GM12865 (cell line): ENCODE data around the gene SEMA6A.
"Not testable (repeated sequence)": the region's sequence is repeated elsewhere in the genome, so short reads cannot be mapped to it uniquely, and the experiment has no call there.

ENCODE experiments used
- DNase-seq: peaks from one replicate; pipeline ENCODE4 v3.0.0; 2010; ENCODE audit warnings: low read depth
- H3K4me3 ChIP-seq: 2 replicates; pipeline ENCODE4 v1.5.1; 2011; ENCODE audit warnings: mild to moderate bottlenecking, low read depth, low read length, control low read depth
- TF ChIP-seq, protein P1 (sequence below): IDR thresholded peaks from 2 replicates; pipeline ENCODE4 v1.5.1; 2011; ENCODE audit warnings: low read length, control low read depth, low read depth, inconsistent platforms; ENCODE audit not compliant: insufficient read depth; ENCODE audit errors: missing control alignments

The SEMA6A gene

DNA sequence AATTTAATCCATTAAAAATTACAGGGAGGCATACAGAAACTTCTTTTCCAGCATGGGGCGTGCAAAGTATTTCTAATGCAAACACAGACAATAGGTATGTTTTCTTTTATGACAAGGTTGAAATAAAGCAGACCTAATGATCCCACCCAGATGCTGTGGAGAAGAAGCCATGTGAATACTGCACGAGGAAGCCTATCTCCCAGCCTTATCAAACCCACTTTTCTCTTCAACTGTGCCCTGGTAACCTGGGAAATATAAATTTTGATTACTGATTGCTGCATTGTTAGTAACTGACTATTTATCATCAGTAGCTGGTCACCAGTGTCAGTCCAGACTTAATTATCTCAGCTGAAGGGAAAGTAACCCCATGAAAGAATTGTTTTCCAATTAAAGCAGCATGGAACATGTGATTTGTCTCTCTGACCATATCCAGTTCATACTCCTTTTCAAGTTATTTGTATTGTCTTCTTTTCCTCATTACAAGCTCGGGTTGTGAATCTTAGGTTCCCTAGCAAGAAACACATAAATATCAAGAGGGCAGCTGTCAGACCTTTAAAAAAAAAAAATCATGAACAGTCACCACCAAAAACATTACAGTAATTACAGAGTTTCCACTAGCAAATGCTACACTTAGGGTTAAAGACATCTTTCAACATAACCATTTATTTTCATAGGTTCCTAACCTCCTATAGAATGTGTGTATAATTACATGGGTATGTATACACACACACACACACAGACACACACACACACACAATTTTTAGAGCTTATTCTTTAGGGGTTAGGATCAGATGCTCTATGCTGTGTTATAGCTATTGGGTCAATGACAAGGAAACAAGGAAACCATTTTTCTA lies 50.3 kb downstream of the SEMA6A start:
- TF ChIP-seq, protein P1, sequence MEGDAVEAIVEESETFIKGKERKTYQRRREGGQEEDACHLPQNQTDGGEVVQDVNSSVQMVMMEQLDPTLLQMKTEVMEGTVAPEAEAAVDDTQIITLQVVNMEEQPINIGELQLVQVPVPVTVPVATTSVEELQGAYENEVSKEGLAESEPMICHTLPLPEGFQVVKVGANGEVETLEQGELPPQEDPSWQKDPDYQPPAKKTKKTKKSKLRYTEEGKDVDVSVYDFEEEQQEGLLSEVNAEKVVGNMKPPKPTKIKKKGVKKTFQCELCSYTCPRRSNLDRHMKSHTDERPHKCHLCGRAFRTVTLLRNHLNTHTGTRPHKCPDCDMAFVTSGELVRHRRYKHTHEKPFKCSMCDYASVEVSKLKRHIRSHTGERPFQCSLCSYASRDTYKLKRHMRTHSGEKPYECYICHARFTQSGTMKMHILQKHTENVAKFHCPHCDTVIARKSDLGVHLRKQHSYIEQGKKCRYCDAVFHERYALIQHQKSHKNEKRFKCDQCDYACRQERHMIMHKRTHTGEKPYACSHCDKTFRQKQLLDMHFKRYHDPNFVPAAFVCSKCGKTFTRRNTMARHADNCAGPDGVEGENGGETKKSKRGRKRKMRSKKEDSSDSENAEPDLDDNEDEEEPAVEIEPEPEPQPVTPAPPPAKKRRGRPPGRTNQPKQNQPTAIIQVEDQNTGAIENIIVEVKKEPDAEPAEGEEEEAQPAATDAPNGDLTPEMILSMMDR = no peak
- no peak overlapping the region for H3K4me3 ChIP-seq
- DNase-seq = no peak

DNA sequence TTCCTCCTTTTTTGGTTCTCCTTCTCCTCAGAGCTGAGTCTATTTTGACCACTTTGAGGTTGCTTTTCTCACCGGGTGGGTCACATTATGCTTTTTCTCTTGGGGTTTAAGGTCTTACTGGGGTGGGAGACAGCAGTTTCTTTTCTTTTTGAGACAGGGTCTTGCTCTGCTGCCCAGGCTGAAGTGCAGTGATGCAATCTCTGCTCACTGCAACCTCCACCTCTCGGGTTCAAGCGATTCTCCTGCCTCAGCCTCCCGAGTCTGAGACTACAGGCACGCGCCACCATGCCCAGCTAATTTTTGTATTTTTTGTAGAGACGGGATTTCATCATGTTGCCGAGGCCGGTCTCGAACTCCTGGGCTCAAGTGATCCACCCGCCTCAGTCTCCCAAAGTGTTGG lies 51.4 kb downstream of the SEMA6A start:
- not testable (repeated sequence) for DNase-seq, H3K4me3 ChIP-seq

DNA sequence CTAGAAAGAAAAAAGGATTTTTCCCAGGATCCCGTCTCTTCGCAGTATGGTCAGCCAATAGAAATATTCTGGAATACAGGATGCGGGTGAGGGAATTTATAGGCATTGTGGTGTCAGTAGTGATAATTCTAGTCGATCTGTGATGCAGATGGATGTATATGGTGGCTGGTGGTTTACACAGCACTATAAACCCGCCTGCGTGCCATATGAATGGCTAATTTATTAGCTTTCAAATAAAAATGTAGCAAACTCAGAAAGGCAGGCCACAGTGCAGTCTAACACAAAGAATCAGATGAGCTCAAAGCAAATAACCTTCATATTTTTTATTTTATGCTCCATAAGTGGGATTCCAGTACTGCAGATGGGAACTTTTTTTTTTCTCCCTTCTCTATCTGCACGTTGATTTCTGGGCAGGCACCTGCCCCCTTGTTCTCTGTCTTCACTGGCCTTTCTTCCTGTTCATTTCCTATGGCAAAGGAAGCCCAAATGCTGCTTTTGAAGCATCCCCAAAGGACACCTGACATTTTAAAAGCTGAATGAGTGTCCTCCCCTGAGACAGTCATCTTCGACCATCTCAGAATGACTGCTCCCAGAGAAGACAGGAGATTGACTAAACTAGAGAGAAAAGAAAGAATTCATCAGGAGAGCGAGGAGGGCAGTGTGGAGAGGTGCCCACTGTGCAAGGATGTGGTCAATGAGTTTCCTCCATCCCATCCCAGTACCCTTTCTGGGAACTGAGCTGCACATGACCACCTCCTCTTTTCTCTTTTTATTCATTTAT lies 52.1 kb downstream of the SEMA6A start:
- no peak for DNase-seq
- no peak overlapping the region for H3K4me3 ChIP-seq
- TF ChIP-seq, protein P1 = no peak

DNA sequence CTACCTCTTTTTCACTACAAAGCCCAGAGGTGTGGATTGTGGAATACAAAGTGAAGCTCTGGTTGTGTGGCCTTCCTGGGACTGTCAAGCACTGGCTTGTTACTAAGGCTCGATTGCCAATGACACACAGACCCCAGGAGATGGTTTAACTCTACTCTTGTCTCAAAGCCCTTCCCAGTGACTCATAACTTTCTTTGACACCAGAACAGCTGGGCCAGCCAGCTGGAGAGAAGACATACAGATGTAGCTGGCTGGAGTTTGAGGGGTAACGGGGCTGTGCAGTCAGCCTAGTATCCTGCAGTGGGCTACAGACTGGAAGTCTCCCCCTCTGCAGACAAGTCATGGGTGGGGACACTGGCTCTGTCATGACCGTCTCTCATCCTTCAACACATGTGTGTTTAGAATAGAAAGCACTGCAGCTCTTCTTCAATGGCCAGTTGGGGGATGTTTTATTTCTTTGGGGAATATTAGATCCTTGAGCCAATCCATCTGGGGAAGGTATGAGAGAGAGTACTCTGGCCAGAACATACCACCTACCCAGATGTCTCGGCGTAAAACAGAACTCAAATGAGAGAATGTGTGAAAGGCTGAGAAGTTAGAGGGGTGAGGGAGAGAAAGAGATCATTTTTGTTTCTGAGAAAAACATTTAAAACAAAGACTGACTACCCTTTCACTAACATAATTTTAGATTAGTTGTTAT lies 53.3 kb downstream of the SEMA6A start:
- peak; percentile 15 for DNase-seq
- H3K4me3 ChIP-seq = no peak overlapping the region
- TF ChIP-seq, protein P1 = no peak

DNA sequence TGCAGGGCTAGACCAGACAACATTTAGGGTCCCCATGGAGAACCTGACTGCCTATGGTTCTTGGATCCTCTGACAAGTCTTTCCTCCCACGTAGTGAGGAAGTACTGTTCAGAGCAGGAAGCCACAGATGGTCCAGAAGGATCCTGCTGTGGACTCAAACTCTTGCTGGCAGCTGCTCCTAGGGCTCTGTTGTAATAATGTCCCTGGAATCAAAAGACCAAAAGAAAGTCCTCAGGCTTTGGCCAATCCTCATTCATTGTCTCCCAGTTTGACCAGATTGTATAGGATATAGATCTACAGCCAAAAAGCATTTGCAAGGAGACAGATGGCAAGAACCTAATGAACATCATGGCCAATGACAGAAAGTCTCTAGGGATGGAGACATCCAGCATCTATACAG lies 53.9 kb downstream of the SEMA6A start:
- DNase-seq = no peak
- TF ChIP-seq, protein P1 = no peak
- H3K4me3 ChIP-seq = no peak overlapping the region

DNA sequence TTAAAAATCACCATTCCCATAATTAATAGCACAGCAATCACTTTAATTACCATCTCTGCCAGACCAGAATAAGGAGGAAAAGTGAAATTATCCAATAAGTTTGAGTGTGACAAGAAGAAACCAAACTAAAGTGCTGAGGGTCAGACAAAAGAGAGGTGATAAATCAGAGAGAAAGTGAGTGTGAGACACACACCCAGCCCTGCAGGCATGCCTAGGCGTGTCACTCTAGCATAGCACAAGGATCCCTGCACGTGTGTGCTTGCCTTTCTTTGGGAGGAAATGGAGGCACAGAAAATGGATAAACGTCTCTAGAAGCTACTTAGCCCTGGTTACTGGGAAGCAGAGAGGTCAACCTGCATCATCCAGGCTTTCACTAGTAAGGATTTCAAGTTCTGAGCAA lies 56.2 kb downstream of the SEMA6A start:
- TF ChIP-seq, protein P1 = no peak
- H3K4me3 ChIP-seq = no peak overlapping the region
- DNase-seq = no peak

DNA sequence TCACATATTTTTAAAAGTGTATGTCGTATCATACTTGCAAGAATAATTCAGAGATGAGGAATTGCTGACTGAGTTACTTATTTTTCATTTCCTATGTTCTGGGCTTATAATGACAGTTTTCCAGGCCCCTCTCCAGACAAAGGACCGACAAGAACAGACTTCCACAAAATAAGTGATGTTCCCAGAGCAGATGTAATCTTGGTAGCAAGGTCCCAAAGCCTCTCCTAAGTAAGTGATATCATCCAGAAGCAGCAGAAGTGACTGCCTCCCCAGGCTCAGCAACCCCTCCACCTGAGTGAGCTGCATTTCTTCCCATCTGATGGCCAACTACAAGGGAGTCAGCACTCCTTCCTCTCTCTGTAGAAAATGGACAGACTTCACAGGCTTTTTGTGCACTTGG lies 57.1 kb downstream of the SEMA6A start:
- no peak for DNase-seq
- H3K4me3 ChIP-seq = no peak overlapping the region
- TF ChIP-seq, protein P1 = no peak
